ENCODE measurements around the gene COQ8A.

DNA sequence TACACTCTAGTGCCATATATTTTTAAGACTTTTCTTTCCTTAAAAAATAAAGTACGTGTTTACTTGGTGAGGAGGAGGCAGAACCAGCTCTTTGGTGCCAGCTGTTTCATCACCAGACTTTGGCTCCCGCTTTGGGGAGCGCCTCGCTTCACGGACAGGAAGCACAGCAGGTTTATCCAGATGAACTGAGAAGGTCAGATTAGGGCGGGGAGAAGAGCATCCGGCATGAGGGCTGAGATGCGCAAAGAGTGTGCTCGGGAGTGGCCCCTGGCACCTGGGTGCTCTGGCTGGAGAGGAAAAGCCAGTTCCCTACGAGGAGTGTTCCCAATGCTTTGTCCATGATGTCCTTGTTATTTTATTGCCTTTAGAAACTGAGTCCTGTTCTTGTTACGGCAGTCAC lies 44.5 kb upstream of the COQ8A start:
- TF ChIP-seq EZH2 (IDR thresholded peaks at IDR 0.05; ENCODE audit: borderline replicate concordance, insufficient read depth, low read length, poor library complexity, severe bottlenecking) (no peak), CTCF (IDR thresholded peaks at IDR 0.05; ENCODE audit: poor library complexity, severe bottlenecking) (no peak), POLR2AphosphoS5 (IDR thresholded peaks at IDR 0.05) (no peak), TAF1 (IDR thresholded peaks at IDR 0.05; ENCODE audit: low read depth) (no peak), SMC3 (conservative IDR thresholded peaks at IDR 0.05; ENCODE audit: poor library complexity) (no peak), EP300 (conservative IDR thresholded peaks at IDR 0.05; ENCODE audit: poor library complexity, severe bottlenecking) (no peak), RAD21 (conservative IDR thresholded peaks at IDR 0.05) (no peak), MXI1 (conservative IDR thresholded peaks at IDR 0.05; ENCODE audit: poor library complexity, severe bottlenecking) (no peak)
- TF ChIP-seq, protein P1, sequence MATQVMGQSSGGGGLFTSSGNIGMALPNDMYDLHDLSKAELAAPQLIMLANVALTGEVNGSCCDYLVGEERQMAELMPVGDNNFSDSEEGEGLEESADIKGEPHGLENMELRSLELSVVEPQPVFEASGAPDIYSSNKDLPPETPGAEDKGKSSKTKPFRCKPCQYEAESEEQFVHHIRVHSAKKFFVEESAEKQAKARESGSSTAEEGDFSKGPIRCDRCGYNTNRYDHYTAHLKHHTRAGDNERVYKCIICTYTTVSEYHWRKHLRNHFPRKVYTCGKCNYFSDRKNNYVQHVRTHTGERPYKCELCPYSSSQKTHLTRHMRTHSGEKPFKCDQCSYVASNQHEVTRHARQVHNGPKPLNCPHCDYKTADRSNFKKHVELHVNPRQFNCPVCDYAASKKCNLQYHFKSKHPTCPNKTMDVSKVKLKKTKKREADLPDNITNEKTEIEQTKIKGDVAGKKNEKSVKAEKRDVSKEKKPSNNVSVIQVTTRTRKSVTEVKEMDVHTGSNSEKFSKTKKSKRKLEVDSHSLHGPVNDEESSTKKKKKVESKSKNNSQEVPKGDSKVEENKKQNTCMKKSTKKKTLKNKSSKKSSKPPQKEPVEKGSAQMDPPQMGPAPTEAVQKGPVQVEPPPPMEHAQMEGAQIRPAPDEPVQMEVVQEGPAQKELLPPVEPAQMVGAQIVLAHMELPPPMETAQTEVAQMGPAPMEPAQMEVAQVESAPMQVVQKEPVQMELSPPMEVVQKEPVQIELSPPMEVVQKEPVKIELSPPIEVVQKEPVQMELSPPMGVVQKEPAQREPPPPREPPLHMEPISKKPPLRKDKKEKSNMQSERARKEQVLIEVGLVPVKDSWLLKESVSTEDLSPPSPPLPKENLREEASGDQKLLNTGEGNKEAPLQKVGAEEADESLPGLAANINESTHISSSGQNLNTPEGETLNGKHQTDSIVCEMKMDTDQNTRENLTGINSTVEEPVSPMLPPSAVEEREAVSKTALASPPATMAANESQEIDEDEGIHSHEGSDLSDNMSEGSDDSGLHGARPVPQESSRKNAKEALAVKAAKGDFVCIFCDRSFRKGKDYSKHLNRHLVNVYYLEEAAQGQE (IDR thresholded peaks at IDR 0.05; ENCODE audit: borderline replicate concordance): no peak

Measured in neural cell (in vitro differentiated cells).